GM12875 (cell line): ENCODE results near the gene DNAH17.

ENCODE experiments used
- H3K4me3 ChIP-seq: one replicate; pipeline ENCODE4 v1.5.1; 2011; ENCODE audit warnings: low read depth, low read length, control low read depth
- TF ChIP-seq, protein P1 (sequence below): IDR thresholded peaks from 2 replicates; pipeline ENCODE4 v1.5.1; 2011; ENCODE audit warnings: low read depth, mild to moderate bottlenecking, control low read depth, inconsistent platforms, low read length, moderate library complexity, borderline replicate concordance; ENCODE audit not compliant: insufficient read depth

DNAH17 gene

GRCh38 chr17:78577296-78577695 lies at the start of gene DNAH17:
Gene DNAH17, minus strand, starts transcription at chr17:78577396. Its CDS starts 2,339 bp downstream, at chr17:78575057.
- TF ChIP-seq, protein P1, sequence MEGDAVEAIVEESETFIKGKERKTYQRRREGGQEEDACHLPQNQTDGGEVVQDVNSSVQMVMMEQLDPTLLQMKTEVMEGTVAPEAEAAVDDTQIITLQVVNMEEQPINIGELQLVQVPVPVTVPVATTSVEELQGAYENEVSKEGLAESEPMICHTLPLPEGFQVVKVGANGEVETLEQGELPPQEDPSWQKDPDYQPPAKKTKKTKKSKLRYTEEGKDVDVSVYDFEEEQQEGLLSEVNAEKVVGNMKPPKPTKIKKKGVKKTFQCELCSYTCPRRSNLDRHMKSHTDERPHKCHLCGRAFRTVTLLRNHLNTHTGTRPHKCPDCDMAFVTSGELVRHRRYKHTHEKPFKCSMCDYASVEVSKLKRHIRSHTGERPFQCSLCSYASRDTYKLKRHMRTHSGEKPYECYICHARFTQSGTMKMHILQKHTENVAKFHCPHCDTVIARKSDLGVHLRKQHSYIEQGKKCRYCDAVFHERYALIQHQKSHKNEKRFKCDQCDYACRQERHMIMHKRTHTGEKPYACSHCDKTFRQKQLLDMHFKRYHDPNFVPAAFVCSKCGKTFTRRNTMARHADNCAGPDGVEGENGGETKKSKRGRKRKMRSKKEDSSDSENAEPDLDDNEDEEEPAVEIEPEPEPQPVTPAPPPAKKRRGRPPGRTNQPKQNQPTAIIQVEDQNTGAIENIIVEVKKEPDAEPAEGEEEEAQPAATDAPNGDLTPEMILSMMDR = no peak
- no peak within 1 kb of the TSS for H3K4me3 ChIP-seq

DNA sequence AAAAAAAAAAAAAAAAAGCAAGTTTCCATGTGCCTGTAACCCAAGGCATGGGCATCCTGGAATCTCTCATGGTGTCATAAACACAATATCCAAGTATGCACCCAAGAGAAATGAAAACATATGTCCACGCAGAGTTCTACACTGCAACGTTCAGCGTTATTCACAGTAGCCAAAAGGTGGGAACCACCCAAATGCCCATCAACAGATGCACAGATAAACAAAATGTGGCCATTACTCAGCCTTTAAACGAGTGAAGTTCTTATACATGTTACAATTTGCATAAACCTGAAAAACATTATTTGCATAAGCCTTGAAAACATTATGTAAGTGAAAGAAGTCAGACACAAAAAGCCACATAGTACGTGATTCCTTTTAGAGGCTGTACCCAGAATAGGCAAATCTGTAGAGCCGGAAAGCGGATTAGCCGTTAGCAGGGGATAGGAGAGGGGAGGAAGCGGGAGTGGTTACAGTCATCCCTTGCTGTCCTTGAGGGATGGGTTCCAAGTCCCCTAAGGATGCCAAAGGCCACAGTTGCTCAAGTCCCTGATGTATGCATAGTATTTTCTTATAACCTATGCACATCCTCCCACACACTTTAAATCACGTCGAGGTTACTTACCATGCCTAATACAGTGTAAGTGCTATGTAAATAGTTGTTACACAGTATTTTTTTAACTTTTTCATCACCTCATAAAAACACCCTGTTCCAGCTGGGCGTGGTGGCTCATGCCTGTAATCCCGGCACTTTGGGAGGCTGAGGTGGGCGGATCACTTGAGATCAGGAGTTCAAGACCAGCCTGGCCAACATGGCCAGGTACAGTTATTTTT lies 47.3 kb upstream of the DNAH17 start:
- TF ChIP-seq, protein P1 = no peak
- H3K4me3 ChIP-seq = no peak overlapping the region

DNA sequence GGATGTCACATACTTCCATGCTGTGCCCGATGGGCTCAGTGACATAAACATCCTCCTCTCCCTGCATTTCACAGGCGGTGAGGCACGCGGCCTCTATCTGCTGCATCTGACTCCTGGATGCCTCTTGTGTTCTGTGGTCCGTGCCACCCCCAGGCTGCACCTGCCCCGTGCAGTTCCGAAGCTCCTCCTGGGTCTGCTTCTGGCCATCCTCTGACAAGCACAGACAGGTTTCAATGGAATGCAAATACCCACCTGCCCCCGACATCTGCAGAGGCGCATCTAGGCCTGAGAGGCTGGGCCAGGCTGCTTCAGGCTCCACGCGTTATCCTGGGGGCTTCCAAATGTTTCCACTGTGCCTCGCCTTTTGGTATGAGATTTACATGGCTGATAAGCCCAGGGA lies 46.3 kb upstream of the DNAH17 start:
- H3K4me3 ChIP-seq = no peak overlapping the region
- TF ChIP-seq, protein P1 = no peak

- H3K4me3 ChIP-seq = no peak overlapping the region
- TF ChIP-seq, protein P1 = no peak
These were observed 45.5 kb upstream of the DNAH17 start for GRCh38 chr17:78622491-78623265.

DNA sequence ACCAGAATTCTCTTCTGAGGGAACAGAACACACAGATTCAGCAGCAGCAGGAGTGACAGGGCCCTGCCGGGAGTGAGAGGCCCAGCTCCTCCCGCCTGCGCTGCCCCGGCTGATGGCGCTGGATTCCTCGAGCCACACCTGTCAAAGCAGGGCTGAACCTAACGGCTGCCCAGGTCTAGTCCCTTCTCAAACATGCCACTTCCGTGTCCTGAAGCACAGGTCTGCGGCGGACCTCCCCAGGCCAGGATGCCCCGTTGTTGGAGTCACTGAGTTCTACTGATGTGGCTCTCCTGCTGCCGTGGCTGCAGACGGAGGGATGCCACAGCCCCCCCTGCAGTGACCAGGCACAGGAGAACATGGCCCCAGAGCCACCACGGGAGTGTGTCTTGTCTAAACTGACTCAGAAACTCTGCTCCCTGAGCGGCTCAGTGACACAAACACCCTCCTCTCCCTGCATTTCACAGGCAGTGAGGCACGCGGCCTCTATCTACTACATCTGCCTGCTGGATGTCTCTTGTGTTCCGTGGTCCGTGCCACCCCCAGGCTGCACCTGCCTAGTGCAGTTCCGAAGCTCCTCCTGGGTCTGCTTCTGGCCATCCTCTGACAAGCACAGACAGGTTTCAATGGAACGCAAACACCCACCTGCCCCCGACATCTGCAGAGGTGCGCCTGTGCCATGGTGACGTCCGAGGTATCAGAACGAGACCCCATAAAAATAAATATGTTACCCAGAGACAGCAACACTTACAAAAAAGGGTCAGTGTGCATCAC lies 44.7 kb upstream of the DNAH17 start:
- TF ChIP-seq, protein P1 = no peak
- no peak overlapping the region for H3K4me3 ChIP-seq

GRCh38 chr17:78620099-78620498 lies 42.9 kb upstream of the DNAH17 start:
- TF ChIP-seq, protein P1 = no peak
- H3K4me3 ChIP-seq = no peak overlapping the region
